Measurements from ENCODE around the gene LHX3.

The LHX3 gene

DNA sequence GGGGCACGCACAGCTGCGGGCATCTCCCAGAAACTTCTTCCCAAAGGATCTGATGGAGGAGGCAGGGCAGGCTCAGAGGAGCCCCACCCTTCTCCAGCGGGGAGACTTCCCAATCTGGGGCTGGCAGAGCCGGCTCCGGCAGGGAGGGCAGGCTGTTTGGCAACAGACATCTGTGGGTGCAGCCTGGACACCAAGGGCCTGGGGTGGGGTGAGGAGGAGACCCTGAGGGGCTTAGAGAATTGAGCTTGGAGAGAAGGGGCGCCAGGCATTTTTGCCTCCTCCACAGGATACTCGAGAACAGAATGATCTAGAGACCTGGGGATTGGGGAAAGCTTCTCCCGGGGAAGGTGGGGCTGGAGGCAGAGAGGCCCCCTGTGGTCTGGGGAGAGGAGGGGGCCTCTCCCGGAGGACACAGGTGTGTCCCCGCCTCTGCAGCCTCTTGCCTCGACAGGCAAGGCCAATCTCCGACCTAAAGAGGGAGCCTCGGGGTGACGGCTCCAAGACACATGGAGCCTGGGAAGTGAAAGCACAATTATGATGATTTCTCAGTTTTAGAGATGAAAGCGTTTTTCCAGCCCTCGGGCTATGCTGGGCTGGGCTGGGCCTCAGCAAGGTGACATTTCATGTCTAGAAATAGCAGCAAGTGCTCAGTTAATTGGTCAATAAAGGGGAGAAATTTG is 8.4 kb downstream of the LHX3 start:
- no peaks in the 10 kb centered on the region for H3K9me3 ChIP-seq (ENCODE audit: insufficient read depth, low read depth, low read length)
- H3K27me3 ChIP-seq (ENCODE audit: insufficient read depth, low read length, poor library complexity, severe bottlenecking) = no peaks in the 10 kb centered on the region
- H2AFZ ChIP-seq (ENCODE audit: low read length) = no peak overlapping the region
- no peak overlapping the region for H3K9ac ChIP-seq (ENCODE audit: low read depth, low read length, poor library complexity, severe bottlenecking)
- TF ChIP-seq EZH2phosphoT487 (IDR thresholded peaks at IDR 0.05; ENCODE audit: borderline replicate concordance) (no peak), CTCF (conservative IDR thresholded peaks at IDR 0.05; ENCODE audit: low read length) (no peak)
- H3K9me2 ChIP-seq (replicated peaks; ENCODE audit: low read depth, low read length) = no peaks in the 10 kb centered on the region
- H3K36me3 ChIP-seq (ENCODE audit: insufficient read depth, low read length) = no peaks in the 10 kb centered on the region
- no peaks in the 10 kb centered on the region for H3K79me2 ChIP-seq (ENCODE audit: insufficient read depth, low read length)
- no peaks in the 10 kb centered on the region for H3K4me1 ChIP-seq (ENCODE audit: insufficient read depth, low read length, poor library complexity, severe bottlenecking)
- no peak overlapping the region for H3K4me3 ChIP-seq (ENCODE audit: low read length, poor library complexity, severe bottlenecking)
- H3K4me2 ChIP-seq (ENCODE audit: low read depth, low read length, poor library complexity, severe bottlenecking) = no peak overlapping the region
- no peaks in the 10 kb centered on the region for H4K20me1 ChIP-seq (ENCODE audit: insufficient read depth, low read length, poor library complexity, severe bottlenecking)
- H3F3A ChIP-seq (ENCODE audit: low read depth) = no peaks in the 10 kb centered on the region

- H4K20me1 ChIP-seq (ENCODE audit: insufficient read depth, low read length, poor library complexity, severe bottlenecking) = no peaks in the 10 kb centered on the region
- no peaks in the 10 kb centered on the region for H3K9me2 ChIP-seq (replicated peaks; ENCODE audit: low read depth, low read length)
- no peaks in the 10 kb centered on the region for H3K36me3 ChIP-seq (ENCODE audit: insufficient read depth, low read length)
- no peaks in the 10 kb centered on the region for H3K27me3 ChIP-seq (ENCODE audit: insufficient read depth, low read length, poor library complexity, severe bottlenecking)
- no peaks in the 10 kb centered on the region for H3K9me3 ChIP-seq (ENCODE audit: insufficient read depth, low read depth, low read length)
- TF ChIP-seq CTCF (conservative IDR thresholded peaks at IDR 0.05; ENCODE audit: low read length) (no peak), EZH2phosphoT487 (IDR thresholded peaks at IDR 0.05; ENCODE audit: borderline replicate concordance) (no peak)
- H2AFZ ChIP-seq (ENCODE audit: low read length) = no peak overlapping the region
- H3K4me3 ChIP-seq (ENCODE audit: low read length, poor library complexity, severe bottlenecking) = no peak overlapping the region
- no peaks in the 10 kb centered on the region for H3F3A ChIP-seq (ENCODE audit: low read depth)
- no peak overlapping the region for H3K9ac ChIP-seq (ENCODE audit: low read depth, low read length, poor library complexity, severe bottlenecking)
- no peaks in the 10 kb centered on the region for H3K79me2 ChIP-seq (ENCODE audit: insufficient read depth, low read length)
- no peak overlapping the region for H3K4me2 ChIP-seq (ENCODE audit: low read depth, low read length, poor library complexity, severe bottlenecking)
- no peaks in the 10 kb centered on the region for H3K4me1 ChIP-seq (ENCODE audit: insufficient read depth, low read length, poor library complexity, severe bottlenecking)
These were observed 10.4 kb downstream of the LHX3 start for GRCh38 chr9:136194540-136194939.

- Histone ChIP-seq H3K4me1 (ENCODE audit: insufficient read depth, low read length, poor library complexity, severe bottlenecking) (no peaks in the 10 kb centered on the region), H3K36me3 (ENCODE audit: insufficient read depth, low read length) (no peaks in the 10 kb centered on the region), H3K4me2 (ENCODE audit: low read depth, low read length, poor library complexity, severe bottlenecking) (no peak overlapping the region)
These were observed 11.0 kb downstream of the LHX3 start for GRCh38 chr9:136193891-136194279.

More at GRCh38 chr9:136193891-136194279, 11.0 kb downstream of the LHX3 start:
- H3K9ac ChIP-seq (ENCODE audit: low read depth, low read length, poor library complexity, severe bottlenecking) = no peak overlapping the region
- no peaks in the 10 kb centered on the region for H3K27me3 ChIP-seq (ENCODE audit: insufficient read depth, low read length, poor library complexity, severe bottlenecking)
- H4K20me1 ChIP-seq (ENCODE audit: insufficient read depth, low read length, poor library complexity, severe bottlenecking) = no peaks in the 10 kb centered on the region
- H3K9me3 ChIP-seq (ENCODE audit: insufficient read depth, low read depth, low read length) = no peaks in the 10 kb centered on the region
- no peaks in the 10 kb centered on the region for H3K9me2 ChIP-seq (replicated peaks; ENCODE audit: low read depth, low read length)
- no peak for TF ChIP-seq CTCF (conservative IDR thresholded peaks at IDR 0.05; ENCODE audit: low read length)
- no peak for TF ChIP-seq EZH2phosphoT487 (IDR thresholded peaks at IDR 0.05; ENCODE audit: borderline replicate concordance)
- no peak overlapping the region for H3K4me3 ChIP-seq (ENCODE audit: low read length, poor library complexity, severe bottlenecking)
- no peak overlapping the region for H2AFZ ChIP-seq (ENCODE audit: low read length)
- no peaks in the 10 kb centered on the region for H3F3A ChIP-seq (ENCODE audit: low read depth)
- H3K79me2 ChIP-seq (ENCODE audit: insufficient read depth, low read length) = no peaks in the 10 kb centered on the region
